ENCODE measurements around the gene PNPLA7.

Gene PNPLA7

GRCh38 chr9:137441935-137442321, 108.3 kb downstream of the PNPLA7 start:
- peaks cover 0 to 8% of the 10 kb centered on the region in 2 experiments for H3K4me1 ChIP-seq (ENCODE audit: control insufficient read depth in 1 of 2, insufficient read depth in 1 of 2, low read depth in 1 of 2, low read length in 1 of 2)
- no peak overlapping the region for H3K27ac ChIP-seq
- no peak for TF ChIP-seq CTCF (IDR thresholded peaks at IDR 0.05)
- no peaks in the 10 kb centered on the region for H3K36me3 ChIP-seq
- peak overlapping the region in 1 of 2 experiments; percentile 60 for H3K4me3 ChIP-seq (ENCODE audit: low read depth in 1 of 2, low read length in 1 of 2)
- H3K27me3 ChIP-seq, result peaks cover 66% of the 10 kb centered on the region
- H3K9me3 ChIP-seq, result no peaks in the 10 kb centered on the region

GRCh38 chr9:137441289-137441934, 108.8 kb downstream of the PNPLA7 start, which contains the start of gene ENTPD8:
Gene ENTPD8, minus strand, starts transcription at chr9:137441357. Its CDS starts 3,072 bp downstream, at chr9:137438285.
- Histone ChIP-seq H3K36me3 (no peaks in the 10 kb centered on the region), H3K9me3 (no peaks in the 10 kb centered on the region), H3K27me3 (peaks cover 61% of the 10 kb centered on the region), H3K4me3 (ENCODE audit: low read depth in 1 of 2, low read length in 1 of 2) (peak within 1 kb of the TSS; percentile 23 to 60), H3K4me1 (ENCODE audit: control insufficient read depth in 1 of 2, insufficient read depth in 1 of 2, low read depth in 1 of 2, low read length in 1 of 2) (peaks cover 0 to 8% of the 10 kb centered on the region in 2 experiments), H3K27ac (no peak within 1 kb of the TSS)
- TF ChIP-seq CTCF (IDR thresholded peaks at IDR 0.05), result no peak

- Histone ChIP-seq H3K27ac (no peak overlapping the region), H3K36me3 (no peaks in the 10 kb centered on the region), H3K4me1 (ENCODE audit: control insufficient read depth in 1 of 2, insufficient read depth in 1 of 2, low read depth in 1 of 2, low read length in 1 of 2) (peaks cover 0 to 8% of the 10 kb centered on the region in 2 experiments), H3K4me3 (ENCODE audit: low read depth in 1 of 2, low read length in 1 of 2) (no peak overlapping the region), H3K27me3 (peaks cover 50% of the 10 kb centered on the region), H3K9me3 (no peaks in the 10 kb centered on the region)
- TF ChIP-seq CTCF (IDR thresholded peaks at IDR 0.05), result no peak
These were observed 111.0 kb downstream of the PNPLA7 start for GRCh38 chr9:137439158-137439714.

- peaks cover 0 to 8% of the 10 kb centered on the region in 2 experiments for H3K4me1 ChIP-seq (ENCODE audit: control insufficient read depth in 1 of 2, insufficient read depth in 1 of 2, low read depth in 1 of 2, low read length in 1 of 2)
- H3K27me3 ChIP-seq, result peaks cover 45% of the 10 kb centered on the region
- H3K27ac ChIP-seq, result no peak overlapping the region
- no peaks in the 10 kb centered on the region for H3K36me3 ChIP-seq
- H3K9me3 ChIP-seq, result no peaks in the 10 kb centered on the region
- no peak for TF ChIP-seq CTCF (IDR thresholded peaks at IDR 0.05)
- no peak overlapping the region for H3K4me3 ChIP-seq (ENCODE audit: low read depth in 1 of 2, low read length in 1 of 2)
These were observed 111.5 kb downstream of the PNPLA7 start for GRCh38 chr9:137438591-137439157.

GRCh38 chr9:137437691-137438590, 112.3 kb downstream of the PNPLA7 start:
- no peak overlapping the region for H3K4me3 ChIP-seq (ENCODE audit: low read depth in 1 of 2, low read length in 1 of 2)

More at GRCh38 chr9:137437691-137438590, 112.3 kb downstream of the PNPLA7 start:
- Histone ChIP-seq H3K4me1 (ENCODE audit: control insufficient read depth in 1 of 2, insufficient read depth in 1 of 2, low read depth in 1 of 2, low read length in 1 of 2) (peaks cover 0 to 8% of the 10 kb centered on the region in 2 experiments), H3K27ac (no peak overlapping the region), H3K27me3 (peaks cover 38% of the 10 kb centered on the region), H3K36me3 (no peaks in the 10 kb centered on the region), H3K9me3 (no peaks in the 10 kb centered on the region)
- no peak for TF ChIP-seq CTCF (IDR thresholded peaks at IDR 0.05)
